Activated effector memory CD4-positive, alpha-beta T cell treated with anti-CD3 and anti-CD28 coated beads, Interleukin-2, amount 50 U/mL, for 16 hours (primary cell): ENCODE results near the gene DCST1.
A peak's percentile ranks its signal among the peaks of the same experiment; 100 is the strongest.

ENCODE experiments used
- DNase-seq: peaks from one replicate; pipeline ENCODE4 v3.0.0-alpha.2; 2020

The DCST1 gene

GRCh38 chr1:155077758-155078445, 44.3 kb downstream of the DCST1 start:
- DNase-seq: no peak

- peak; percentile 88 for DNase-seq
Observed at GRCh38 chr1:155078469-155079209, 45.0 kb downstream of the DCST1 start, which contains the start of gene EFNA3. EFNA3 (plus strand) TSS chr1:155078837; CDS start chr1:155078942, 105 bp downstream.

DNA sequence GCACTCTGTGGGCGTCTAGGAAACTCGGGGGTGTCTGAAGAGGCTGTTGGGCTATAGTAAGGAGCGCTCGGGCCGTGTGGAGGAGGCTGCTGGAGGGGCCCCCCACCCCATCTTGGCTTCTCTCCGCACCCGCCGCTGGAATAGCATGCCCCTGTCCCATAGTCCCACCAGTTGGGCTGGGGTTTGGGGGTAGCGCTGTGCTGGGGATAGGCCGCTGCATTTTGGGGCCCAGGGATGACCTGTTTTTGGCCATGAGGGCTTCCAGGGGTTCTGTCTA, 45.5 kb downstream of the DCST1 start:
- DNase-seq: no peak

GRCh38 chr1:155079487-155080311, 46.1 kb downstream of the DCST1 start:
- peak; percentile 68 for DNase-seq

DNA sequence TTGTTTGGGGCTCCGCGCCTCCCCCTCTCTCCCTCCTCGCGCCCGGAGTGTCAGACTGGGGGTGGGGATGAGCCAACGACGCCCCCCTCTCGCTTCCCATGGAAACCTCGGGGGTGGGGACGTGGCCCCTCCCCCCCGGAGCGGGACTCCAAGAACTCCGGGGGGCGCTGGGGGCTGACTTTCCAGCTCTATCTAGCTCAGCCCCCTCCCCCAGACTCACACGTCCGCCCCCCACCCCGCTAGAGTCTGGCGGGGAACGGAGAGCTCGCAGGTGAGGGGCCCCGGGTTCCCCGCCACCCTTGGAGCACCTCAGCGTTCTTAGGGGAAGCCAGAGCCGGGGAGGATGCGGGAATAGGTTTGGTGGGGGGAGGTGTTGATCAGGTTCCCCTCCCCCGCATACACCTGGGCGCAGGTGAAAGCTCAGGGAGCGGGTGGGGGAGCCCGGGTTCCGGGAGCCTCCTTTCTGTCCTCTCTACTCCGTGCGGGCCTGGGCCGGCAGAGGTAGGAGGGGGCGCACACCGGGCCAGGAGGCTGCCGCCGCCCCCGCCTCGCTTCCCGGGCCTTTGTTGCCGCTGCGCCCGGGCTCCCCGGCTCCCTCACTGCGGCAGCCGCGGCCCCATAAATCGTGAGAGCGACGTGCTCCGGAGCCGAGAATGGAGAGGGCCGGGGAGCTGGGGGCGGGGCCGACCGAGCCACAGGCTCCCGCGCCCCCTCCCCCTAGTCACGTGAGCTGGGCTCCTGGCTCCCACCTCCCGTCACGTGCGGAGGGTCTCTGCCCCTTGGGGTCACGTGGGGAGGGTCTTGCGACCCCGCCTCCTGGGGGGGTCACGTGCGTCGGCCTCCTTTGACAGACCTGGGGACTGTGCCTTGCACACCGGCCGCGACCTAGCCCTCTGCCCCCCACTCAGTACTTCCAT, 46.9 kb downstream of the DCST1 start:
- peak; percentile 78 for DNase-seq

GRCh38 chr1:155081472-155082300, 48.1 kb downstream of the DCST1 start:
- peak; percentile 79 for DNase-seq

GRCh38 chr1:155082301-155083051, 48.9 kb downstream of the DCST1 start:
- DNase-seq: peak; percentile 77

- DNase-seq: no peak
Observed at GRCh38 chr1:155083052-155083541, 49.5 kb downstream of the DCST1 start.

DNA sequence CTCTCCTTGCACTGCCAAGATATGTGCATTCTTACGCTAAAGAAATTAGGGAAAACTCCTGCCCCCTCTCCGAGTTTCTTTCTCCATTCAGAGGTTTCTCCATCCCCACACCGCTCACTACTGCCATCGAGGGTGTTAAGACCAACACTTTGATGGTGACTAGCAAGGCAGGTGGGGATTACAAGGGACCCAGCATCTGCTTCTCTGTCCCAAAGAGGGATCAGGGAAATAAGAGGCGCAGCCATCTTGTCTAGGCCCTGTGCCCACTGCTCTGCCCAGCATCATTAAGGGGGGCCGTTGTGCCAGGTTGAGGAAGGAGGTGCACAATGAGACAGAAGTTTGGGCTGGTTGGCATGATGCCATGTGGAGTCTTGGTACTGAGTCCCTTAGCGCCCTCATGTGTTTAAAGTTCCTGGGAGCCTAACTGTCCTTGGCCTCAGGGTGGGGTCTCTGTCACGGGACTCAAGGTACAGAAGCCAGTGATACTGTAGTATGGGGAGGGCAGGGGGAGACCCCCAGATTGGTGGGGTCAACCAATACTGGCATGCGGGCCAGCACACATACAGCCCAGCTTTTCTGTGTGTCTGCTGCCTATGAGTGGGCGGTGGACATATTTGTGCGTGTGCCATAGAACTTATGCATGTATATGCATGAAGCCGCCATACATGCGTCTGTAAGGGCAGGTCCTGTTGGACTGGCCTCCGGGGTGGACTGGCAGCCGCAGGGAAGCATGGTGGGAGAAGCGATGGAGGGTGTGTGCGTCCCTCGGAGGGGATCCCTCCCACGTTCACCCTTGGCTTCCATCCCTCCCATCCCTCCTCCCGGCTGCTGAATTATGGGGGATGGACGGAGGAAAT, 50.5 kb downstream of the DCST1 start:
- DNase-seq: peak; percentile 68

GRCh38 chr1:155084722-155085503, 51.3 kb downstream of the DCST1 start:
- peak; percentile 96 for DNase-seq

DNA sequence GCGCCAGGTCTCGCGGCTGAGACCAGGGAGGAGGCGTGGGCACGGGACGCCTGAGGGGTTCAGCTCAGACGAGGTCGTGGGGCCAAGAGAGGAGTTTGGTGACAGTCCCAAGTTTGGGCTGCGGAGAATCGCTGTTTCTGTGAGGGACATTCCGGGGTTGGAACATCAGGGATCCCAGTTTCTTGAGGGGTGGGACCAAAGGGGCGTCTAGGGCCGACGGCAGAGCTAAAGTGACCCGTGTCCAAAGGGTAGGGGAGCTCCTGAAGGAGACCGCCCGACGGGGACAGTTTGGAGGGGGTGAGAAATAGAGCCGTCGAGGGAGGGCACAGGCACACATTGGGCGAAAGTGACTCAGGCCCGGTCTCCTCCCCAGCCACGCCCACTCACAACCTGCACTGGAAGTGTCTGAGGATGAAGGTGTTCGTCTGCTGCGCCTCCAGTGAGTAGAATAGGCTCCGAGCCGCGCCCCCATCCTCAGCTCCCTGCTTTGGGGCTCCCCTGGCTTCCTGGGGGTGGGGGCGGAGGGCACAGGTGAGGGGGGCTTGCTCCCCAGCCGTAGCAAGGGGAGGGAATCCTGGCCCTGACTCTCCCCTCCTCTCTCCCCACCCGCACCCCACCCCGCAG, 52.0 kb downstream of the DCST1 start:
- DNase-seq: peak; percentile 92

DNA sequence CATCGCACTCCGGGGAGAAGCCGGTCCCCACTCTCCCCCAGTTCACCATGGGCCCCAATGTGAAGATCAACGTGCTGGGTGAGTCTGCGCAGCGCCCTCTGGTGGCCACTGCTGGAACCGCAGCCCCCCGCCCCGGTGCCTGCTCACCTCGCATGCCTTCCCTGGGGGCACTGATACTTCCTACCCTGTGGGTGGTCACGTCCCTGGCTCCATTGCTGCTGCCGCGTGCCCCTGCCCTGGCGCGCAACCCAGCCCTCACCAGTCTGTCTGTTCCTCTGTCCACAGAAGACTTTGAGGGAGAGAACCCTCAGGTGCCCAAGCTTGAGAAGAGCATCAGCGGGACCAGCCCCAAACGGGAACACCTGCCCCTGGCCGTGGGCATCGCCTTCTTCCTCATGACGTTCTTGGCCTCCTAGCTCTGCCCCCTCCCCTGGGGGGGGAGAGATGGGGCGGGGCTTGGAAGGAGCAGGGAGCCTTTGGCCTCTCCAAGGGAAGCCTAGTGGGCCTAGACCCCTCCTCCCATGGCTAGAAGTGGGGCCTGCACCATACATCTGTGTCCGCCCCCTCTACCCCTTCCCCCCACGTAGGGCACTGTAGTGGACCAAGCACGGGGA, 52.6 kb downstream of the DCST1 start:
- peak; percentile 93 for DNase-seq

GRCh38 chr1:155086856-155087535, 53.4 kb downstream of the DCST1 start:
- no peak for DNase-seq

DNA sequence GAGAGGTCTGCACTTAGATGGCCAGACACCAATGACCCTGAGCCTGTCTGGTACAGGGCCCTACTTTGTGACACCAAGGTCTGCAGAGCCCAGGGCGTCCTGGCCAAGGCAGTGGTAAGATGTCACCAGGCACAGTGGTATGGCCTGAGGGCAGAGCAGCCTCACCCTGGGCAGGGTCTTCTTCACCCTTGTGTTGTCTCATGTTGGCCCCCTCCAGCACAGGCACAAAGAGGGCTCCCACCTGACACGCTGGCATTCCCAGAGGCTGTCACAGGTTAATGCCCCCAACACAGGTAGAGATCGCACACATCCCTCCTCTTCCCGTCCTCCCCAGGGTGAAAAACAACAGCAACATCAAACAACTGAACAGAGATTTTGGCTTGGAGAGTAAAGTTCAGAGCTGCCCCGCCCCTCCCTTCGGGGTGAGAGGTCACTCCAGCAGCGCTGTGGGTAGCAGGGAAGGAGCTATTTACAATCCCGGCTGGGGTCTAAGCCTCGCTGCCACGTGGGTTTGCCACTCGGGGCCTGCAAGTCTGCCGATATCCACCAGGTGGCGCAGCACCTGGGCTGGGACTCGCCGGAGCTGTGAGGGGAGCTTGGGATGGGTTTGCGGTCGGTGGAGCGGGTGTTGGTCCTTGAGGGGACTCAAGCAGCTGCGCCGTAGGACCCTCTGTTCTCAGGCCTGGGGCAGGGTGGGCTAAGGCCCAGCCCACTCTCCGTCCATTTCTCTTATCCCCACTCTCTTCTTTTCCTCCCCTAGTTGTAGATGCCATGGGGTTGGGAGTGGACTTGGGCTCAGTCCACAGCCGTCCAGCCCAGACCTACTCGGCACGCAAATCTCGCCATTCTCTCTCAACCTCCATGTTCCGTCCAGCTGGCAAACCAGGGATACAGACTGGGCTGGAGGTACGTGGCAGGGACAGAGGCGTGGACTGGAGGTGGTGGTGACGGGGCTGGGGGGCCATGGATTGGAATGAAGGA, 57.7 kb downstream of the DCST1 start:
- DNase-seq: peak; percentile 93

DNA sequence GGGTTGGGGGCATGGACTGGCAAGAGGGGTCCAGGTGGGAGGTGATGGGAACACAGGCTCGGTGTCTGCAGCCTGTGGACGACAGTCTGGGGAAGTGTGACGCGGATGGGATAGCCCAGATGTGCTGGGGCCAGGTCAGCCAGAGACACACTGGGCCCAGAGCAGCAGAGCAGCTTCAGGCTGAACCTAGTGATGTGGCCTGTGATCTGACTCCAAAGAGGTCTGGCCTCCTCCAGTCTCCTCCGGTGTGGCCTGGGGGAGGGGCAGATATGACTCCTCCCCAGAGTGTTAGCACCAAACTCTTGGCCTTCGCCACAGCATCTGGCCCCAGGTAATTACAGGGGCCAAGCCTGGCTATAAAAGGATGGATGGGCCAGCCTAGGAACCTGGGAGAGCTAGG, 58.5 kb downstream of the DCST1 start:
- no peak for DNase-seq

DNA sequence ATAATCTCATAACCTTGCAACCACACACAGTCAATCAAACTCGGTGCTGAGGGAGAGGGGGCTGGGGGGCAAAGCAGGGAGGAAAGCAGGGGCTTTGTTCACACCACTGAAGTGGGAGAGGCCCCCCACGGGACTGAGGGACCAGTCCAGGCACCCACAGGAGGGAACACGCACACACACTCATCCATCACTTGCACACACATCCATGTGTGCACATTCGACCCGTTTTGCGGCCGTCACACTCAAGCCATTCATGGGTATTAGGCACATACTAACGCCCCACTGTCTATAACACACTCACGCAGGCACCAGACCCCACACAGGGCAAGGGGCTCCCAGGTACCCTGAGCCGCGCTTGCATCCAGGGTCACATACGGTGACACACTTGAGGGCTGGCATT, 59.0 kb downstream of the DCST1 start:
- no peak for DNase-seq
